Fibroblast of lung (primary cell): Measurements from ENCODE around the gene AMMECR1L.

ENCODE experiments used
- CTCF ChIP-seq, 2 donors: IDR thresholded peaks in 1 of 2; conservative IDR thresholded peaks in 1 of 2; 1 replicate in 1 of 2; 2 replicates in 1 of 2; pipeline ENCODE4 v1.5.1; 2011 to 2012; ENCODE audit warnings: low read length in 2 of 2, control low read depth in 1 of 2, inconsistent platforms in 1 of 2, low read depth in 1 of 2, mild to moderate bottlenecking in 1 of 2
- EZH2 ChIP-seq: IDR thresholded peaks from 2 replicates; pipeline ENCODE4 v1.5.1; 2012; ENCODE audit warnings: low read length, control low read depth, mild to moderate bottlenecking; ENCODE audit errors: missing control alignments

GRCh38 chr2:127910415-127910814 is 24.7 kb upstream of the AMMECR1L start:
- TF ChIP-seq CTCF (conservative IDR thresholded peaks at IDR 0.05 in 1 of 2, IDR thresholded peaks at IDR 0.05 in 1 of 2; ENCODE audit: low read depth in 1 of 2, low read length in 2 of 2) = no peak
- no peak for TF ChIP-seq EZH2
